Left hindlimb (tissue), 1 donor: ENCODE measurements around the gene SLC3A2.
"Not testable (repeated sequence)": the region's sequence is repeated elsewhere in the genome, so short reads cannot be mapped to it uniquely, and the experiment has no call there.

Experiments used
- DNase-seq: peaks from one replicate; pipeline ENCODE4 v3.0.0-alpha.2; 2018

Gene SLC3A2

GRCh38 chr11:62933750-62934495 is 53.2 kb downstream of the SLC3A2 start:
- no peak for DNase-seq

- DNase-seq, result no peak
Observed at GRCh38 chr11:62934496-62934785, 53.7 kb downstream of the SLC3A2 start.

- not testable (repeated sequence) for DNase-seq
Observed at GRCh38 chr11:62937528-62937927, 56.8 kb downstream of the SLC3A2 start.
